SIG-M5 treated with dmso at 0.1 percent for 504 hours (cell line): Measurements from ENCODE around the gene NEK6.

ENCODE experiments used
- DNase-seq: peaks from one replicate; lab custom pipeline; 2025; ENCODE audit not compliant: unreplicated experiment; lab: John Stamatoyannopoulos, UW

NEK6 gene

DNA sequence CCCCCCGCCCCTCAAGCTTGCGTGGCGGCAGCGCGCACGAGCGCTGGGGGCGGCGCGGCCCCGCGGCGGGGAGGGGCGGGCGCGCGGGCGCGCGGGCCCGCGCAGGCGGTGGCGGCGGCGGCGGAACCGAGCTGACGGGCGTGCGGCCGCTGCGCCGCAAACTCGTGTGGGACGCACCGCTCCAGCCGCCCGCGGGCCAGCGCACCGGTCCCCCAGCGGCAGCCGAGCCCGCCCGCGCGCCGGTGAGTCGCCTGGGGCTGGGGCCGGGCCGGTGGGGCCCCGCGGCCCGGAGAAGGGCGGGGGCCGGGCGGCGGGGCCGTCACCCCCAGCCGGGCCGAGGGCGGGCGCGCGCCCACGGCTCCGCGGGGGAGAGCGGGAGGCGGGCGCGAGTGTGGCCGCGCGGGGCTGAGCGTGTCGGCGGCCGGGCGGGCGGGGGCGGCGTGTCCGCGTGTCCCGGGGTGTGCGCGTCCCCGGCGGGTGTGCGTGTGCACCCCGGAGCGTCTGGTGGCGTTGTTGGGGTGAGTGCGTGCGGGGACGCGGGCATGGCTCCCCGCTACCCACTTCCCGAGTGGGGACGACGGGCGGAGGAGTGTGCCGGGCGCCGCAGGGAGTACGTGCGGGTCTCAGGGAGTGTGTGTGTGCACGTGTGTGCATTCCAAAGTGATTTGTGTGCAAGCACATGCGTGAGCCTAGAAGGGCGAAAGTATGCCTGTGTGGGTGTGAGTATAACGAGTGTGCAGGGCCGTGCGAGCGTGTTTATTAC is at the start of gene NEK6:
Gene NEK6 (plus strand): TSS at position 106 of the 763 bp plus-strand sequence. CDS start 44,016 bp downstream, outside the sequence.
- no peak for DNase-seq

DNA sequence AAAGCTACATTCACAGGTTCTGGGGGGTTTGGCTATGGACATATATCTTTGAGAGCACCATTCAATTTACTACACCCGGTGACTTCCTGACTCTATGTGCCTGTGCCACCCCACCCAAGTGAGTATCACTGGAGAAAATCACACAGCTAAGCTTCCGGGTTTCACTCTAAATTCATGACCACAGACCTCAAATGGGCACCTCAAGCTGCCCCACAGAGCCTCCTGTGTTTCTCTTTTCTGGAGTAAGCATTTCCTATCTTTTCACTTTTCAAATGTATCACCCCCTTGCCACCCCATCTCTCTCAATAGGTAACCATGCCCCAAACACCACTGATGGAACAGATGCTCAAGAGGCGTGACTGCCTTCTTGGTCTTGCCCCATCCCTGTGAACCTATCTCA is 49.2 kb upstream of the NEK6 start:
- DNase-seq: no peak

DNA sequence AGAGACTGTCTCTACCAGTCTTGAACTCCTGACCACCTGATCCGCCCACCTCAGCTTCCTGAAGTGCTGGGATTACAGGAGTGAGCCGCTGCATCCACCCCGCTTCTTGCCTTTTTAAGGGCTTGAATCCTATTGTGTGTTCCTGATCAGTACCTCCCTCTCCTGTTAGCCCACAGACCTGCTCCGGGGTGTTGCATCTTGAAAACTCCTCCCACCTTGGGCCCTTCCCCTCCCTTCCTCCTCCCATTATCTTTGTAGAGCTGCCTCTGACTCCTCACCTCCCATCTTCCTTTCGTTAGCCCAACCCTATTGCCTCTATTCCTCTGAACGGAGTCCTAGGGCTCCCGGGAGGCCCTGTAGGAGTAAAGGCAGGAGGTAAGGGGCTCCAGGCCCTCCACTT is 48.5 kb upstream of the NEK6 start:
- DNase-seq: no peak

DNA sequence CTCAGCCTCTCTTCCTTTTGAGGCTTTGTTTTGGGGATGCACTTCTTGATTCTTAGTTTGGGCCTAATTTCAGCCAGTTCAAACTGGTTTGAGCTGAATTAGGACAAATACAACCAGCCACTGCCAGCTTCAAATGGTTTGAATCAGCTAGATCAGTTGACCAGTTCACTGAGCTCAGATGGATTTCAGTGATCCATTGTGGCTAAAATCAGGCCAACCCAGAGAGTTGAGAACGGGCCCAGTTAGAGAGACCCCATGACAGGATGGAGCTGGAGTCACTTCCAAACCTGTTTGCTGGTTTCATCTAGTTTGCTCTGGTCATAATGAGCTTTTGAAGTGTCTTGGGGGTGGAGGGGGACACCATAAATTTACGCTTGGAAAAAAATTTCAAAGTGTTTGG is 48.0 kb upstream of the NEK6 start:
- no peak for DNase-seq

DNA sequence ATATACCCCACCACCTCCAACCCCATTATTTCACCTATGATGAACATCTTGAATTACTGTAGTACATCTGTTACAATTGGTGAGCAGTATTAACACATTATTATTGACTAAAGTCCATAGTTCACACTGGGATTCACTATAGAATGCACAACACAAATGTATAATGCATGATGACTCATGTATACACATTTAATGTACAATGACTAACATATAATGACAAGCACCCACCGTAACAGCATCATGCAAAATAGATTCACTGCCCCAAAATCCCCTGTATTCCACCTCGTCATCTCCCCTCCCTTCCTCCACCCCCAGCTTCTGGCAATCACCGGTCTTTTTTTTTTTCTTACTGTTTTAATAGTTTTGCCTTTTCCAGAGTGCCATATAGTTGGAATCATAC is 47.1 kb upstream of the NEK6 start:
- DNase-seq: no peak

DNA sequence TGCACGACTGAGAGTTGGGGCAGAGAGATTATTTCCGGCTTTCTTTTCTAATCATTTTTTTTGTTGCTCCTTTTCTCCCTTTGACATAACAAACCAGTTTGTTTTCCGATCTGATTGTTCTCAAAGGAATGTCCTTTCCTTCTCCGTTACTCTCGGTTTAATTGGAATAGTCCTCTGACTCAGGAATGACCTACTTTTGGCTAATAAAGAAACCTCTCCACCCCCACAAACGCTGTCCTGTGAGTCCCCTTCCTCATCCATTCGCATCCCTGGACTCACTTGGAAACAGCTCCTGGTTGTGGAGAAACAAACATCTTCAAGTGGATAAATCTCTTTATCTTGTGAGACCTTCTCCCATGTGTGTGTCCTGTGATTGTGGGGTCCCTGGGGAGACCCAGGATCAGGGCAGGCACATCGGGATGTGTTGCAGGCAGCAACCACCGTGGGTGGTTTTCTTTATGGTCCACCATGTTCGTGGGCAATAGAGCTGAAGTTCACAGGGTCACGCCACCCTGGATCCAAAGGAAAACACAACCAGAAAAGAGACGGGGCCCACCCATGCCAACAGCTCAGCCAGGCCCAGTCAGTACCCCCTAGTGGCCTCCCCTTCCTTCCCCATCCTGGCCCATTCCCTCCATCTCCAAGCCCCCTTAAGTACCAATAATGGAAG is 45.2 kb upstream of the NEK6 start:
- DNase-seq: no peak

DNA sequence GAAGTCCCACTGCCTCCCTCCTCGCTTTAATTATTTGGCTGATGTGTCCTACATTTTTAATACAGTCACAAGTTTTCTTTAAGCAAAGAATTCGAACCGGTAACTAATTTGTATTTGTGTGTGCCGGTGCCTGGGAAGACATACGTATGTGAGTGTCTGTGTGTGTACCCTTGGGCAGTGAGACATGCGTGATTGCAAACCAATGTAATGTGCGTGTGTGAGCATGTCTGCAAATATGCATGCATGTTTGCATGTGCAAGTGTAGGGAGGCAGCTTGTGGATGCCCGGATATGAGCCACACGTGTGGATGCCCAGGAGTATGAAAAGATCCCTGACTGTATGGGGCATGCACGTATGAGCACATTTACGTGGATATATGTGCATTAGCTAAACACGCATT is 44.4 kb upstream of the NEK6 start:
- no peak for DNase-seq

DNA sequence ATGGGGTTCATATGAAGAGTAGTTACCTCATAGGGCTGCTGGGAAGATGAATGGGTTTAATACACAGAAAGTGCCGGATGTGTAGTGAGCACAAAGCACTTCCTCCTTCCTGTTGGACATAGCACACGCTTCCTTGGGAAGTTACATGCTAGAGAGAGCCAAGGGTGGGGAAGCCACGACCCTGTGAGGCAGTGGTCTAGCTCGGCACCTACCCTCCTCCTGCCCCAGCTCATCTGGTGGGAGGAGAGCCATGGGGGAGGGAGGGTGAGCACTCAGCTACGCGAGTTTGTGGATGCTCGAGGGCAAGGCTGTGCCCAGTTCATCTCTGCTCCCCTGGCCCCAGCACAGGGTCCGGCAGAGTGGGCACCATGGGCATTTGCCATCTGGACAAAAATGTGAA is 43.6 kb upstream of the NEK6 start:
- no peak for DNase-seq

DNA sequence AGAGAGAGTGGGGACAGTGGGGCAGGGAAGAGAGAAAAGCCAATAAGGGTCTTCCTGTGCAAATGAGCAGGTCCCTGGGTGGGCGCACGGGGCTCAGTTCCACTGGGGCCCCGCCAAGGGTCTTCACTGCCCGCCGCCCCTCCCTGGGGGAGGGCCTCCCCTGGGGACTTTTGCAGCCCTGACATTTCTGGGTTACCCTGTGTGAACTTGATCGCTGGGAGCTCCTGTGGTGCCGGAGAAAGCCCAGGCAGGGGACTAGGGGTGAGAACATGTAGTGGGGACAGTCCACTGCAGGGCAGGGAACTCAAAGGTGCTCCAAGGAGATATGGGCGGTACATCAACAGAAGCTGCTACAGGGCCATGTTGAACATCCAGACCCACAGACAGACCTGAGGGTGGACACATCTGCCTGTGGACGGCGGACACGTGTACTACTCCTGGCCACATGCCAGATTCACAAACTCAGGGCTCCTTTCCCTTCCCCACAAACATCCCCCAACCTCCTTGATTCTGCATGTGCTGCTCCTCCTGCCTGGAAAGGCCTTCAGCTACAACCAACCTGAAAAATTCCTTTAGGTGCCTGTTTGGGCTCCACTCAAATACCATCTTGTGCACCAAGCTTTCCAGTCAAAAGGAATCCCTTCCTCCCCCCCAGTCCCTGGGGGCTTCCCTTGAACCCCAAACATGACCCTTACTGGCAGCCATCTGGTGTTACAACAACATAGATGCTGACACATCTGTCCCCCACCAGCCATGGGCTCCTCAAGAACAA is 43.0 kb upstream of the NEK6 start:
- no peak for DNase-seq

DNA sequence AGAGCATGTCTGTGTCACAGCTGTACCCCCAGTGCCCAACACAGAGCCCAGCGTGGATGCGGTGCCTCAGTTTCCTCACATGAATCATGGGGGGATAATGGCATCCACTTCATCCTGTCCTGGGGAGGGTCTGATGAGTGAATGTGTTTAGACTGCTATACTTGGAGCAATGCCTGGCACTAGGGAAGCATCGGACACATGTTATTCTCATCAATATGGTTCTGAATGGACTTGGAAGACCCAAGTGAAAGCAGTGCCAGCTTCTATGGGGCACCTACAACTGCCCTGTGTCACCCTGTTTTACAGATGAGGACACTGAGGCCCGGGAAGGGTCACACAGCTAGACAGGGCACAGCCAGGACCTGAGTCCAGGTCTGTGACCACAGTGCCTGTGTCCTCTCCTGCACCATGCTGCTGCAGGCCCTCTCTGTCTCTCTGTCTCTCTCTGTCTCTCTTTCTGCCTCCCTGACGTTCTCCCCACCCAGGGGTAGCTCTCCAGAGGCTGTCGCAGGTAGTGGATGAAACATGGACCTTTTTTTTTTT is 42.3 kb upstream of the NEK6 start:
- no peak for DNase-seq

DNA sequence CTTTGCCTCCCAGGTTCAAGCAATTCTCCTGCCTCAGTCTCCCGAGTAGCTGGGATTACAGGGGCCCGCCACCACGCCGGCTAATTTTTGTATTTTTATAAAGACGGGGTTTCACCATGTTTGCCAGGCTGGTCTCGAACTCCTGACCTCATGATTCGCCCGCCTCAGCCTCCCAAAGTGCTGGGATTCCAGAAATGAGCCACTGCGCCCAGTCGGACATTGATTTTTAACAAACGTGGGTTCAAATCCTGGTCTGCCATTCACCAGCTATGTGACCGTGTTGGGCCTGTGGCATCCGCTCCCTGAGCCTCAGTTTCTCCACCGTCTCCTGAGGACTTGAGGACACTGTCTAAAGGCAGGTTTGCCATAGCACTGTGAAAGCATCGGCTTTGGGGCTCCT is 41.8 kb upstream of the NEK6 start:
- DNase-seq: no peak

DNA sequence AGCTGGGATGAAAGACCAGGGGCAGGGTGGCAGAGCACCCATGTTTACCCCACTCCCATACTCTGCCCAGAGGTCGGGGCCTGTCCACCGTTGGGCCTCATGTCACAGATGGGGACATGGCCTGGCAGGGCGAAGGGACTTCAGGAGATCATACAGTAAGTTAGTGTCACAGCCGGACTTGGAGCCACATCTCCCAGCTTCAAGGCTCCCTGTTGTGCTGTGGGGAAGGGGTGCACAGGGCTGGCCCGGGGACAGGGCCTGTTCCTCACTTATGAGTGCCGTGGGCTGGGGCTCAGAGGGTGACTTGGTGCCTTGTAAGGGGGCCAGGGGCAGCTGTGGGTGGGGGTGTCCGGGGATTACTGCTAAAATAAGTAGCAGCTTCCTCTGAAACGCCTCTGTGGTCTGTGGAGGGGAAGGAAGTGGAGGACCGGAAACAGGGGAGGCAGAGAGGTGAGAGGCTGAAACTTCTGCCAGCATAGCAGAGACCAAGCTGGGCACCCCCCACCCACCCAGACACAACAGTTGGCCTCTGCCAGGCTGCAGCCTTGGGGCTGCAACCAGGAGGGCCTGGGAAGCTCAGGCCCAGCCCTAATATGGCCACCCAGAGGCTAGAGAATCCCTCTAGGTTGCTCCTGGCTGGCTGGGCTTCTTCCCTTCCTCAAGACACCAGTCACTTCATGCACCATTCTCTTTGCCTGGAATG is 41.1 kb upstream of the NEK6 start:
- DNase-seq: peak; percentile 91

DNA sequence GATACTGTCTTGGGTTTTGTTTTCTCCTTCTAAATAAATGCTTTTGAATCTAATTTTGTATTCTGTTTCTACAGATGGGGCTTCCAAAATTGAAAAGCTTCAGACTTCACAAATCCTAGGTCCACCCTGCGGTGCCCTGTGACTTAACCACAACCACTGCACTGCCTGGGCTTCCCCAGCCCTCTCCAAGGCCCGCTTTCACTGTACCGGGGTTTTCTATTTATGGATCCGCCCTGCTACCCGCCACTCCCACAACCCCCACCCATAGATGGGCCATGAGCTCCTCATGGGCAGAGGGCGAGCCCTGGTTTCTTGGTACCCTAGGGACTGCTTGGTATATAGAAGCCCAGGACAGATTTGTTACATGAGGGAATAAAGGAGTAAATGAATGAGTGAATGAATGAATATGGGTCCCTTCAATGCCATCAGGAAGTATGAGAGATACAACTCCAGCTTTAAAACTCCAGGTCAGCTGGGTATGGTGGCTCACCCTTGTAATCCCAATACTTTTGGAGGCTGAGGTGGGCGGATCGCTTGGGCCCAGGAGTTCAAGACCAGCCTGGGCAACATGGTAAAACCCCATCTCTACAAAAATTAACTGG is 39.8 kb upstream of the NEK6 start:
- DNase-seq: peak; percentile 55

DNA sequence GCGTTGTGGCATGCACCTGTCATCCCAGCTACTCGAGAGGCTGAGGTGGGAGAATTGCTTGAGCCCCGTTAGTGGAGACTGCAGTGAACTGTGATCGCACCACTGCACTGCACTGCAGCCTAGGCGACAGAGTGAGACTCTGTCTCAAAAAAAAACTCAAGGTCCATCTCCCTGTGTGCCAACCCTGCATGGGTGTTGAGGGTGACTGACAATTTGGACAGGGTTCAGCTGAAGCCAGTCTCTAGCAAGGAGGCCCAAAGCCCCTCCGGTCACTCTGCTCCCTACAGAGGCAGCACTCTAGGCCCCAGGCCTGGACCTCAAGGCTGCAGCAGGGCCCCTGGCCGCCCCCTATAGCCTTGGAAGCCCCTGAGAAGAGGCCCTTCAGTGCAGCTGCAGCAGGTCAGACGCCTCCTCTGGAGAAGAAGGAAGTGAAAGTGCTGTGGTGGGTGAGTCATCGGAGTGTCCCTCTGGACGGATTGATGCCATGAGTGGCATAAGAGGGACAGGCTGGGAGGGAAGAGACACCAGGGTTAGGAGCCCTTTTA is 39.2 kb upstream of the NEK6 start:
- peak; percentile 94 for DNase-seq

DNA sequence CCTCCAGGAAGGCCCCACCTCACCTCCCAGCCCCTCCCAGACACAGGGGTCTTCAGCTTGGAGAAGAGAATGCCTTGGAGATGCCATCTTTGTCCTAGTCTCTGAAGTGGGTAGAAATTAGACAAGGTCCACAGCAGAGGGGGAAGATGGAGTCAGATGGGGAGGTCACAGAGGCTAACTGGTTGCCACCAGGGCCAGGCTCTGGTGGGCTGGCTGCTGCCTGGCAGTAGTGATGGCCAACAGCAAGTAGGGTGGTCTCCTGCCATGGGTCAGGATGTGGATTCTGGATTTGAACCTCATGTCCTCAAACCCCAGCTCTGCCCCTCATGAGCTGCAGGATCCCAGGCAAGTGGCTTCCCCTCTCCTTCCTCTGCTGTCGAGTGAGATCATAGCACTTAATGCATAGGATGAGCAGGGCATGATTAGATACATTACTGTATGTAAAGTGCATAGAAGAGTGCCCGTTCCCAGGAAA is 38.7 kb upstream of the NEK6 start:
- DNase-seq: no peak

DNA sequence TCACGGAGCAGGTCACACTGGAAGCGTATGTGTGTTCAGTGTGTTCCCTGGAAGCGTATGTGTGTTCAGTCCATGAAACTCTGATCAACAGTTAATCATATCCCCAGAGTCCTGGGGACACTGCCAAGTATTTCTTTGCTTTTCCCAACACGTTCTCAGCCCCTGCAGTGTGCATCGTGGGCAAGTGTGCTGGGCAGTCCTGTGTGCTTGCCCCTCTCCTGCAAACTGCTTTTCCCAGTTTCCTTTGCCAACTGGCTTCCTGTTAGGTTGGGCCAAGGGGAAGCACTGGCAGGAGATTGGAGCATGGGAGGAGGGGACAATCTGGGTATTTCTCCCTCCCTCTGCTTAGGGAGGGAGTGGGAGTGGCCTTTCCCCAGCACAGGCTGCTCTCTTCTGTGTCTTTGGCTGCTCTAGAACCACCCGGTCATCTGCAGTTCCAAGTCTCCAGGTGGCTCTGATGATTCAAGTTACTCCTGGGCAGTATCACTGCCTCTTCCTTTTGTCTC is 36.8 kb upstream of the NEK6 start:
- no peak for DNase-seq

DNA sequence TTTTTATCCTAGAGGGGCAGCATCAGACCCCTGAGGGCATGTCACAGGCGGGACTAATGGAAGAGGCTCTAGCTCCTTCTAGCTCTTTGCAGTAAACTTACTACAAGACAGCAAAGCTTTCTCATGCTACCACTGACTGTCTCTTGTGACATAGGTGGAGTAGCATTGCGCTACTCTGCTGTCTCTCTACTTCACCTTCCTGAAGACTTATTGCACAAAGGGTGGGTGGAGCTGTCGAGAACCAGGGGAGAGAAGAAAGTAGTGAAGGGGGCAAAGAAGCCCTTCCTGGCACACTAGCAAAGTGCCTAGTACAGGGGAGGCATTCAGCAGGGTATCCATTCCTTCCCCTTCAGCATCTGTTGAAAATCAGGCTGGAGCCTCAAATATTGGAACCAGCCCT is 36.1 kb upstream of the NEK6 start:
- DNase-seq: peak; percentile 82

DNA sequence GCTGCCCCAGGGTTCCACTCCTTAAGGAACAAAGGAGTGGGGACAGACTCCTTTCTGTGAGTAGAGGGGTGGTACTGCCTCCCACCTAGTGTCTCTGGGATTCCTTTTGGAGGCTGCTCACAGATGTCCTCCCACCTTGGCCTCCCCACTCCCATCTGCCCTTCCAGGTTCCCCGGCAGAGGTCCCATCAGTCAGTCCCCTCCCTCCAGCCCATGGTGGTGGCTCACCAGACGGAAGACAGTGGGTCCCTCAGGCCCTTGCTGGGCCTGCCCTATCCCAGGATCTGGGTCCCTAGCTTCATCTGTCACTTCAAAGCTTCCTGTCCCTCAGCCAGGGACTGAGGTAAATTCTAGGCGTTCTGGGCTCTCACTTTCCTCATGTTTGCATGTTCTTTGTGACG is 35.6 kb upstream of the NEK6 start:
- no peak for DNase-seq

DNA sequence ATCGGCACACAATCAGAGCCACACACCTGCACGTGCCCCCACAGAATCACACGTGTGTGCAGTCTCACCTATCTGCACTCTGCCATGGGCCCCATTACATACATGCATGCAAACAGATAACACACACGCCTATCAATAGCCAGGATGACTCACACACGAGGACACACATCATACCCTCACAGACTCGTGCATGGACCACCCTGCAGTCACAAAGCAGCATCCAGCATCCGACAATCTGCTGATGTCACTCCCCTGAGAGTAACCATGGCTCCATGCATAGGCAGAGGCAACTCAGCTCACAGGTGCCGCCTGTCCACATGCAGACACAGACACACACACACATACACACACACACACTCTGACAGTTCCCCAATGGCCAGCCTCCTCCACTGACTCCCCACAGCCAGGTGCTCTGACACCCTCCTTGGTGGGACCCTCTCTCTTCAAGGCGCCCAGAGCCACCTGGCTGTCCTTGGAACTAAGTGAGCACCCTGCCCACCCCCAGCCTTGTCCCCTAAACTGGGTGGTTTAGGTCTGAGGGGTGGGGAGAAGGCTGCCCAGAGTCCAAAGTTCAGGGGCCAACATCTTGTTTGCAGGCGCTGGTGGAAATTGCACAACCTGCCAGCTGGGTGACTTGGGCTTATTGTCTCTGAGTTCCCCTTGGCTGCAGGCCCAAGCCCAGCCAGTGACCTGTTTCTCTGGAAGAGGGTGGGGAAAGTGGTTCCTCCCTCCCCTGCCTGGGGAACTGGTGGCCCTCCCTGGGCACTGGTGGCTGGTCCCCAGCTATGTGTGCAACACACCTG is 34.6 kb upstream of the NEK6 start:
- DNase-seq: peak; percentile 84
